GM12878 (cell line): Measurements from ENCODE around the gene RPL29. TPM values are rescaled to one million over a fixed set of nuclear protein-coding genes. Genes with fewer than 3 reads are reported as not detected.

ENCODE experiments used
- ATAC-seq: fragments of 200-7000 bp; cut with Tn5 transposase; 3 replicates; pipeline ENCODE4 v1.9.1; 2020; ENCODE audit warnings: mild to moderate bottlenecking, moderate library complexity
- BruUV-seq: library from RNA; stranded (reverse); fragments of 400-500 nt; replicated peaks from 2 replicates; lab custom pipeline; 2021; lab: Mats Ljungman, UMichigan
- CTCF ChIA-PET: fragments of 300-600 bp; sonication (Branson Sonifier 250); formaldehyde crosslinking; extraction: SDS; loops from one replicate; lab custom pipeline; 2021; ENCODE audit warnings: inconsistent platforms; lab: Yijun Ruan, JAX
- POLR2A ChIA-PET: fragments of 350-600 bp; formaldehyde crosslinking; extraction: SDS; loops from one replicate; lab custom pipeline; 2021; ENCODE audit warnings: inconsistent platforms; lab: Charles Lee
- RAD21 ChIA-PET: fragments of 300-600 bp; sonication (Branson Sonifier 250); formaldehyde crosslinking; loops from one replicate; lab custom pipeline; 2023; ENCODE audit warnings: antibody characterized with exemption; ENCODE audit not compliant: unreplicated experiment; lab: Charles Lee
- SMC1A ChIA-PET: fragments of 300-600 bp; sonication (Branson Sonifier 250); formaldehyde crosslinking; loops from one replicate; lab custom pipeline; 2023; ENCODE audit not compliant: unreplicated experiment, uncharacterized antibody; lab: Charles Lee
- DNase-seq: peaks from one replicate; pipeline ENCODE4 v3.0.0-alpha.2; 2011; ENCODE audit warnings: low read depth, low spot score
- FAIRE-seq: peaks from 3 replicates; lab custom pipeline; 2011; peaks lifted over from hg19 to GRCh38; lab: Jason Lieb, UNC
- H2AFZ ChIP-seq: 2 replicates; pipeline ENCODE4 v1.6.0; 2011; ENCODE audit warnings: low read depth, low read length, control low read depth; ENCODE audit not compliant: control insufficient read depth
- H3K27ac ChIP-seq: 2 replicates; pipeline ENCODE4 v1.5.1; 2011; ENCODE audit warnings: control low read depth; ENCODE audit not compliant: control insufficient read depth, insufficient read depth
- H3K27me3 ChIP-seq, 2 experiments: replicated peaks in 1 of 2; 2 replicates each; pipeline versions ENCODE4 v1.6.0 to v1.6.1; 2011; ENCODE audit warnings: low read length in 1 of 2; ENCODE audit not compliant: control insufficient read depth in 2 of 2, insufficient read depth in 2 of 2
- H3K36me3 ChIP-seq, 2 experiments: 2 replicates each; pipeline ENCODE4 v1.5.1; 2011; ENCODE audit warnings: low read length in 1 of 2; ENCODE audit not compliant: control insufficient read depth in 2 of 2, insufficient read depth in 2 of 2
- H3K4me1 ChIP-seq: 2 replicates; pipeline ENCODE4 v1.6.1; 2011; ENCODE audit warnings: mild to moderate bottlenecking, low read length, moderate library complexity, mixed read lengths; ENCODE audit not compliant: control insufficient read depth, insufficient read depth
- H3K4me2 ChIP-seq: 2 replicates; pipeline ENCODE4 v1.6.0; 2011; ENCODE audit warnings: control low read depth; ENCODE audit not compliant: control insufficient read depth, insufficient read depth
- H3K4me3 ChIP-seq: fragments of 200-600 bp; sonication (generic); 2 replicates; pipeline ENCODE4 v1.5.1; 2016
- H3K79me2 ChIP-seq: 2 replicates; pipeline ENCODE4 v1.6.0; 2011; ENCODE audit warnings: low read length; ENCODE audit not compliant: control insufficient read depth, insufficient read depth
- H3K9ac ChIP-seq: 2 replicates; pipeline ENCODE4 v1.8.0; 2011; ENCODE audit warnings: low read length, control low read depth, mixed read lengths; ENCODE audit not compliant: control insufficient read depth, insufficient read depth
- H3K9me3 ChIP-seq: replicated peaks from 3 replicates; pipeline ENCODE4 v1.5.1; 2011; ENCODE audit warnings: mild to moderate bottlenecking, low read length; ENCODE audit not compliant: control insufficient read depth, insufficient read depth
- H4K20me1 ChIP-seq: 2 replicates; pipeline ENCODE4 v1.6.0; 2011; ENCODE audit not compliant: control insufficient read depth, insufficient read depth
- ATF7 ChIP-seq: fragments of 450-650 bp; IDR thresholded peaks from 2 replicates; pipeline ENCODE4 v1.6.1; 2016; ENCODE audit warnings: low read depth, mild to moderate bottlenecking
- BHLHE40 ChIP-seq, 2 experiments: fragments of 450-650 bp in 1 of 2; IDR thresholded peaks; 2 replicates each; pipeline ENCODE4 v1.6.1; 2011 to 2017; ENCODE audit warnings: low read depth in 2 of 2, borderline replicate concordance in 1 of 2, improper control_type of control experiment in 1 of 2, low read length in 1 of 2, mild to moderate bottlenecking in 1 of 2
- BMI1 ChIP-seq: fragments of 450-650 bp; IDR thresholded peaks from 2 replicates; pipeline ENCODE4 v1.6.1; 2016; ENCODE audit warnings: mild to moderate bottlenecking, moderate library complexity, borderline replicate concordance
- HCFC1 ChIP-seq: fragments of 150-350 bp; IDR thresholded peaks from 2 replicates; pipeline ENCODE4 v1.6.1; 2014; ENCODE audit warnings: low read length
- HDAC6 ChIP-seq: fragments of 200-600 bp; sonication (generic); IDR thresholded peaks from one replicate; pipeline ENCODE4 v1.8.0; 2017; ENCODE audit warnings: antibody characterized with exemption; ENCODE audit not compliant: unreplicated experiment
- IKZF1 ChIP-seq: fragments of 450-650 bp; conservative IDR thresholded peaks from 2 replicates; pipeline ENCODE4 v1.6.1; 2017; ENCODE audit warnings: antibody characterized with exemption, mild to moderate bottlenecking
- IKZF2 ChIP-seq, 2 experiments: fragments of 450-650 bp; IDR thresholded peaks; 2 replicates each; pipeline ENCODE4 v1.6.1; 2017; ENCODE audit warnings: mild to moderate bottlenecking in 2 of 2, moderate library complexity in 2 of 2
- MTA2 ChIP-seq: fragments of 450-650 bp; IDR thresholded peaks from 2 replicates; pipeline ENCODE4 v1.6.1; 2016; ENCODE audit warnings: low read depth, mild to moderate bottlenecking, moderate library complexity
- POLR2A ChIP-seq: IDR thresholded peaks from 2 replicates; pipeline ENCODE4 v1.6.1; 2011; ENCODE audit warnings: low read depth, mild to moderate bottlenecking, low read length
- RAD51 ChIP-seq: fragments of 450-650 bp; IDR thresholded peaks from 2 replicates; pipeline ENCODE4 v1.6.1; 2016; ENCODE audit warnings: moderate library complexity, mild to moderate bottlenecking, inconsistent platforms
- RFX5 ChIP-seq: IDR thresholded peaks from 2 replicates; pipeline ENCODE4 v1.6.1; 2011; ENCODE audit warnings: low read depth, low read length, improper control_type of control experiment
- RUNX3 ChIP-seq: IDR thresholded peaks from 2 replicates; pipeline ENCODE4 v1.6.1; 2012; ENCODE audit warnings: low read length, inconsistent platforms
- SUPT20H ChIP-seq: IDR thresholded peaks from 2 replicates; pipeline ENCODE4 v1.6.1; 2011; ENCODE audit warnings: low read depth, mild to moderate bottlenecking, low read length, moderate library complexity, borderline replicate concordance; ENCODE audit not compliant: control insufficient read depth
- SUZ12 ChIP-seq: fragments of 200-600 bp; sonication (generic); IDR thresholded peaks from one replicate; pipeline ENCODE4 v1.6.1; 2018; ENCODE audit warnings: antibody characterized with exemption, mild to moderate bottlenecking; ENCODE audit not compliant: unreplicated experiment
- WGBS: methylation state at CpG from one replicate; pipeline ENCODE4 v1.1.6; 2016; ENCODE audit warnings: low lambda C conversion rate; ENCODE audit not compliant: insufficient replicate concordance, insufficient coverage; ENCODE audit errors: missing lambda C conversion rate; 5-methylcytosine and 5-hydroxymethylcytosine counted together
- in situ Hi-C: fragments of 300-500 bp; cut with MboI; formaldehyde crosslinking; loops from 9 replicates; pipeline ENCODE4 v1.14.3; 2018; ENCODE audit warnings: mixed read lengths
- intact Hi-C: fragments of 100-400 bp; cut with micrococcal nuclease; formaldehyde crosslinking; loops from one replicate; pipeline ENCODE4 v1.14.2; 2022; ENCODE audit not compliant: unreplicated experiment
- polyA plus RNA-seq, 11 experiments: library from polyadenylated mRNA; depleted of rRNA in 4 of 11; unstranded in 6 of 11; stranded (reverse) in 5 of 11; fragments of >200 nt; fragmentation: Nextera tagmentation in 4 of 11; fragmentation: Illumina TruSeq in 1 of 11; extraction: Ambion mirVana in 4 of 11; extraction: Trizol in 1 of 11; gene quantifications; 1 replicate in 1 of 11; 2 replicates in 10 of 11; pipeline versions ENCODE4 v1.2.1 to v1.2.3, GENCODE V29; 2011 to 2016; ENCODE audit warnings: inconsistent platforms in 2 of 11, missing spikeins in 2 of 11, low read depth in 1 of 11
- total RNA-seq, 4 experiments: library from RNA; depleted of rRNA in 3 of 4; stranded (reverse); fragments of >200 nt in 3 of 4; fragmentation: Illumina TruSeq in 1 of 4; extraction: Trizol in 1 of 4; gene quantifications; 2 replicates each; pipeline versions ENCODE4 v1.2.1 to v1.2.3, GENCODE V29; 2013 to 2021
- TF ChIP-seq, protein P1 (sequence below): fragments of 450-650 bp; IDR thresholded peaks from 2 replicates; pipeline ENCODE4 v1.6.1; 2018; ENCODE audit warnings: mild to moderate bottlenecking, low read depth, moderate library complexity; ENCODE audit not compliant: partially characterized antibody
- TF ChIP-seq, protein P2 (sequence below): fragments of 450-650 bp; IDR thresholded peaks from 2 replicates; pipeline ENCODE4 v1.6.1; 2014; ENCODE audit warnings: mild to moderate bottlenecking
- TF ChIP-seq, protein P3 (sequence below): fragments of 450-650 bp; IDR thresholded peaks from 2 replicates; pipeline ENCODE4 v1.6.1; 2017; ENCODE audit warnings: low read depth, mild to moderate bottlenecking, moderate library complexity

Gene RPL29
- total and polyA plus RNA-seq, 10 of the 15 experiments (the other 5 are each of a cell fraction or from before 2014, with no cell fraction given), result 1,053 to 2,477 (median 1,657) TPM

DNA sequence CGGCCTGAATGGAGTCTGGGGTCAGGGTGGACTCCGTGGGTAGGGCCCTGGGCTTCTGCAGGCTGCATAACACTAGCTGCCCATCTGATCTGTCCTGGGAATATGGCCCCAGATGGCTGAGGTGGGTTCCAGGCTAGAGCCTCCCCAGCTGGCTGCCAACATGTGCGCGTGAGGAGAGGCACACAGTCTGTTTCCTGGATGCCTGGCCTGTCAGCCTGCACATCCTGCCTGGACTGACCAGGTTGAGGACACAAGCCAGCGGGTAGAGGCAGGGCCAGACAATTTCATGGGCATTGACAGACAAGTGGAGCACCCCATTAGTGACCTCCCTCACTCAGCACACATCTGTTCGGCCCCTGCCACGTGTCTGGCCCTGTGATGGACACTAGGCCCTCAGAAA lies 29.8 kb upstream of the RPL29 start (continued):
- TF ChIP-seq RFX5, result no peak
- TF ChIP-seq HCFC1, result no peak
- TF ChIP-seq BHLHE40 (IDR thresholded peaks at IDR 0.05; ENCODE audit: borderline replicate concordance in 1 of 2, low read depth in 2 of 2, low read length in 1 of 2), result no peak
- TF ChIP-seq, protein P1, sequence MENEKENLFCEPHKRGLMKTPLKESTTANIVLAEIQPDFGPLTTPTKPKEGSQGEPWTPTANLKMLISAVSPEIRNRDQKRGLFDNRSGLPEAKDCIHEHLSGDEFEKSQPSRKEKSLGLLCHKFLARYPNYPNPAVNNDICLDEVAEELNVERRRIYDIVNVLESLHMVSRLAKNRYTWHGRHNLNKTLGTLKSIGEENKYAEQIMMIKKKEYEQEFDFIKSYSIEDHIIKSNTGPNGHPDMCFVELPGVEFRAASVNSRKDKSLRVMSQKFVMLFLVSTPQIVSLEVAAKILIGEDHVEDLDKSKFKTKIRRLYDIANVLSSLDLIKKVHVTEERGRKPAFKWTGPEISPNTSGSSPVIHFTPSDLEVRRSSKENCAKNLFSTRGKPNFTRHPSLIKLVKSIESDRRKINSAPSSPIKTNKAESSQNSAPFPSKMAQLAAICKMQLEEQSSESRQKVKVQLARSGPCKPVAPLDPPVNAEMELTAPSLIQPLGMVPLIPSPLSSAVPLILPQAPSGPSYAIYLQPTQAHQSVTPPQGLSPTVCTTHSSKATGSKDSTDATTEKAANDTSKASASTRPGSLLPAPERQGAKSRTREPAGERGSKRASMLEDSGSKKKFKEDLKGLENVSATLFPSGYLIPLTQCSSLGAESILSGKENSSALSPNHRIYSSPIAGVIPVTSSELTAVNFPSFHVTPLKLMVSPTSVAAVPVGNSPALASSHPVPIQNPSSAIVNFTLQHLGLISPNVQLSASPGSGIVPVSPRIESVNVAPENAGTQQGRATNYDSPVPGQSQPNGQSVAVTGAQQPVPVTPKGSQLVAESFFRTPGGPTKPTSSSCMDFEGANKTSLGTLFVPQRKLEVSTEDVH, result no peak
- TF ChIP-seq BMI1, result no peak
- TF ChIP-seq, protein P2, sequence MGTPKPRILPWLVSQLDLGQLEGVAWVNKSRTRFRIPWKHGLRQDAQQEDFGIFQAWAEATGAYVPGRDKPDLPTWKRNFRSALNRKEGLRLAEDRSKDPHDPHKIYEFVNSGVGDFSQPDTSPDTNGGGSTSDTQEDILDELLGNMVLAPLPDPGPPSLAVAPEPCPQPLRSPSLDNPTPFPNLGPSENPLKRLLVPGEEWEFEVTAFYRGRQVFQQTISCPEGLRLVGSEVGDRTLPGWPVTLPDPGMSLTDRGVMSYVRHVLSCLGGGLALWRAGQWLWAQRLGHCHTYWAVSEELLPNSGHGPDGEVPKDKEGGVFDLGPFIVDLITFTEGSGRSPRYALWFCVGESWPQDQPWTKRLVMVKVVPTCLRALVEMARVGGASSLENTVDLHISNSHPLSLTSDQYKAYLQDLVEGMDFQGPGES, result no peak
- TF ChIP-seq, all 136 proteins: peak for 0

DNA sequence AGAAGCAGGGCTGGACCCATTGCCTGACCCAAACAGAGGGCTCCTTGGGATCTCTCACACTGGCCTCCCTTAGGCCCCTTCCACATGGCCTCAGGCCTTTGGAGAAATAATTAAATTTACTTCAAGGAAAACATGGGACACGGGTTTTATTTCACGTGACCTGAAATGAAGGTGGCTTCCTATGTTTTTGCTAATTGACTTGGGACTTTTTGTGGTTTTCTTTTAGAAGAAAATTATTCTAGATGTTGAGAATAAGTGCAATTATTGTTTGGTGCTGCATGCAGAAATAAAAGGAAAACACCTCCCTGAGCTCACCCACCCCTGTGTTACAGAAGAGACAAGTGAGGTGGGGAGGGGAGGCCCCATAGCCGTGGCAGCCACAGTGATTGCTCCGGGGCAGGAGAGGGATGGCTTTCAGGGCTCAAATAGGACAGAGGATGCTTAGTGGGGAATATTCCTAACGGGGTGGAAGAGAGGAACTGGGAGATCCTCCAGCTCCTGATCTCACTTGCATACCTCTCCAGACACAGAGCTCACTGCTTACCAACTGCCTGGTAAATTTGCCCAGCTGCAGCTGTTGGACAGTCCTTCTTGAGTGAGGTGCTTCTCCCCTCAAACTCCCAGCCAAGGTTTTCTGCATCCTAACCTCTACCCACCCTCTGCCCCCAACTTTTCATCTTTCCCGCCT lies 29.2 kb upstream of the RPL29 start:
- Histone ChIP-seq H3K27me3 (no peaks in the 10 kb centered on the region), H2AFZ (no peak overlapping the region), H3K27ac (peak overlapping the region; percentile 55; the same call in 1 of the 2 replicates), H3K4me2 (no peak overlapping the region), H3K9me3 (no peaks in the 10 kb centered on the region), H4K20me1 (no peaks in the 10 kb centered on the region), H3K36me3 (no peaks in the 10 kb centered on the region), H3K4me3 (no peak overlapping the region), H3K4me1 (peaks cover 18% of the 10 kb centered on the region), H3K79me2 (no peaks in the 10 kb centered on the region), H3K9ac (no peak overlapping the region)
- ChIA-PET RAD21 (interaction anchor here (0.7 to 1.9 kb wide), 6 partner anchors 11 to 37 kb away, joined by 3 to 17 read pairs (median 5); no protein-coding TSS in a partner anchor), SMC1A (interaction anchor here (0.6 to 1.6 kb wide), 6 partner anchors 11 to 163 kb away, joined by 3 to 16 read pairs (median 4); no protein-coding TSS in a partner anchor), POLR2A (interaction anchor here (0.6 to 2.3 kb wide), 6 partner anchors 8 to 218 kb away, joined by 4 to 12 read pairs (median 6); no protein-coding TSS in a partner anchor), CTCF (interaction anchor here (0.8 to 1.7 kb wide), 9 partner anchors 10 to 120 kb away, joined by 3 to 9 read pairs (median 3); no protein-coding TSS in a partner anchor)
- 39% methylated on average over 6 of the region's 6 CpGs for WGBS
- BruUV-seq, result no TSS peak
- FAIRE-seq, result no peak
- intact Hi-C loops, result loop anchor here (1.0 kb wide), 1 partner anchor 27 kb away; no protein-coding TSS in a partner anchor
- DNase-seq, result no peak
- peak; percentile 49 for ATAC-seq
- in situ Hi-C loops, result no loop called here
- TF ChIP-seq ATF7 (no peak), RAD51 (peak; percentile 68; the same call in 1 of the 2 replicates), POLR2A (no peak), IKZF2 (IDR thresholded peaks at IDR 0.05) (peak in 1 of 2 experiments; percentile 21; a peak in 1 of 4 replicates), HDAC6 (no peak), RUNX3 (peak; percentile 12; the same call in 1 of the 2 replicates), SUZ12 (no peak), IKZF1 (peak; percentile 24; the same call in 1 of the 2 replicates), BHLHE40 (IDR thresholded peaks at IDR 0.05; ENCODE audit: borderline replicate concordance in 1 of 2, low read depth in 2 of 2, low read length in 1 of 2) (peak; percentile 65 to 80), MTA2 (peak; percentile 72), SUPT20H (no peak)
- TF ChIP-seq, protein P3, sequence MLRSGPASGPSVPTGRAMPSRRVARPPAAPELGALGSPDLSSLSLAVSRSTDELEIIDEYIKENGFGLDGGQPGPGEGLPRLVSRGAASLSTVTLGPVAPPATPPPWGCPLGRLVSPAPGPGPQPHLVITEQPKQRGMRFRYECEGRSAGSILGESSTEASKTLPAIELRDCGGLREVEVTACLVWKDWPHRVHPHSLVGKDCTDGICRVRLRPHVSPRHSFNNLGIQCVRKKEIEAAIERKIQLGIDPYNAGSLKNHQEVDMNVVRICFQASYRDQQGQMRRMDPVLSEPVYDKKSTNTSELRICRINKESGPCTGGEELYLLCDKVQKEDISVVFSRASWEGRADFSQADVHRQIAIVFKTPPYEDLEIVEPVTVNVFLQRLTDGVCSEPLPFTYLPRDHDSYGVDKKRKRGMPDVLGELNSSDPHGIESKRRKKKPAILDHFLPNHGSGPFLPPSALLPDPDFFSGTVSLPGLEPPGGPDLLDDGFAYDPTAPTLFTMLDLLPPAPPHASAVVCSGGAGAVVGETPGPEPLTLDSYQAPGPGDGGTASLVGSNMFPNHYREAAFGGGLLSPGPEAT, result peak; percentile 33; the same call in 1 of the 2 replicates
